PFSK-1 (cell line): Measurements from ENCODE around the gene PHAF1.

ENCODE experiments used
- FOXP2 ChIP-seq: optimal IDR thresholded peaks from 2 replicates; pipeline ENCODE3; 2011; ENCODE audit warnings: borderline replicate concordance, control low read depth, inconsistent platforms; ENCODE audit not compliant: insufficient read depth; ENCODE audit errors: extremely low read length, extremely low read depth
- POLR2AphosphoS5 ChIP-seq: IDR thresholded peaks from 2 replicates; pipeline ENCODE4 v1.6.1; 2012; ENCODE audit warnings: low read depth, mild to moderate bottlenecking, control low read depth, low read length, moderate library complexity
- REST ChIP-seq, 2 experiments: IDR thresholded peaks; 2 replicates each; pipeline versions ENCODE4 v1.6.1 to v1.8.0; 2011 to 2012; ENCODE audit warnings: low read depth in 2 of 2, low read length in 2 of 2, control low read depth in 1 of 2, inconsistent platforms in 1 of 2, mild to moderate bottlenecking in 1 of 2, moderate library complexity in 1 of 2; ENCODE audit not compliant: insufficient read depth in 1 of 2
- SIN3A ChIP-seq: IDR thresholded peaks from 2 replicates; pipeline ENCODE4 v1.6.1; 2012; ENCODE audit warnings: mild to moderate bottlenecking, low read length, moderate library complexity, borderline replicate concordance; ENCODE audit not compliant: insufficient read depth
- TAF1 ChIP-seq: IDR thresholded peaks from 2 replicates; pipeline ENCODE4 v1.6.1; 2012; ENCODE audit warnings: low read length, control low read depth, borderline replicate concordance; ENCODE audit not compliant: insufficient read depth

The PHAF1 gene

GRCh38 chr16:67151431-67152097 is 41.8 kb downstream of the PHAF1 start:
- TF ChIP-seq SIN3A, result no peak
- TF ChIP-seq FOXP2, result no peak
- TF ChIP-seq POLR2AphosphoS5, result no peak
- TF ChIP-seq REST (IDR thresholded peaks at IDR 0.05; ENCODE audit: insufficient read depth in 1 of 2, low read depth in 2 of 2, low read length in 2 of 2), result no peak
- no peak for TF ChIP-seq TAF1

GRCh38 chr16:67154578-67155294 is 45.0 kb downstream of the PHAF1 start:
- TF ChIP-seq SIN3A (no peak), TAF1 (no peak), FOXP2 (no peak), POLR2AphosphoS5 (no peak), REST (IDR thresholded peaks at IDR 0.05; ENCODE audit: insufficient read depth in 1 of 2, low read depth in 2 of 2, low read length in 2 of 2) (no peak)

GRCh38 chr16:67155295-67156142 is 45.8 kb downstream of the PHAF1 start:
- TF ChIP-seq SIN3A (no peak), FOXP2 (peak; percentile 80)

- TF ChIP-seq POLR2AphosphoS5 (no peak), REST (IDR thresholded peaks at IDR 0.05; ENCODE audit: insufficient read depth in 1 of 2, low read depth in 2 of 2, low read length in 2 of 2) (no peak)
Measured at GRCh38 chr16:67156143-67156844, 46.6 kb downstream of the PHAF1 start.

GRCh38 chr16:67157106-67157748 is 47.5 kb downstream of the PHAF1 start:
- TF ChIP-seq REST (IDR thresholded peaks at IDR 0.05; ENCODE audit: insufficient read depth in 1 of 2, low read depth in 2 of 2, low read length in 2 of 2) (no peak), FOXP2 (no peak), TAF1 (no peak), POLR2AphosphoS5 (no peak), SIN3A (no peak)
